NT2/D1 (cell line): Measurements from ENCODE around the gene CAPN13.

Experiments used
- YY1 ChIP-seq: IDR thresholded peaks from 2 replicates; pipeline ENCODE4 v1.6.1; 2011; ENCODE audit not compliant: insufficient read length, insufficient read depth
- ZNF274 ChIP-seq: IDR thresholded peaks from 2 replicates; pipeline ENCODE4 v1.6.1; 2011; ENCODE audit warnings: mild to moderate bottlenecking, low read depth, low read length

- TF ChIP-seq ZNF274 = no peak
- no peak for TF ChIP-seq YY1
Observed at GRCh38 chr2:30675758-30676157, 131.5 kb downstream of the CAPN13 start.
